Brain microvascular endothelial cell (primary cell): ENCODE measurements around the gene DSE.
"Not testable (repeated sequence)": the region's sequence is repeated elsewhere in the genome, so short reads cannot be mapped to it uniquely, and the experiment has no call there.

ENCODE experiments used
- DNase-seq: peaks from one replicate; pipeline ENCODE4 v3.0.0-alpha.2; 2020
- H3K27ac ChIP-seq: fragments of 250-450 bp; sonication (Bioruptor Pico); 2 replicates; pipeline ENCODE4 v1.5.1; 2020; ENCODE audit warnings: mild to moderate bottlenecking, moderate library complexity
- H3K27me3 ChIP-seq: fragments of 250-450 bp; sonication (Bioruptor Pico); replicated peaks from 2 replicates; pipeline ENCODE4 v1.5.1; 2020; ENCODE audit warnings: mild to moderate bottlenecking
- H3K36me3 ChIP-seq: fragments of 250-450 bp; sonication (Bioruptor Pico); replicated peaks from 2 replicates; pipeline ENCODE4 v1.5.1; 2020; ENCODE audit warnings: mild to moderate bottlenecking
- H3K4me3 ChIP-seq: 2 replicates; pipeline ENCODE4 v1.5.1; 2011; ENCODE audit warnings: low read depth, mild to moderate bottlenecking, control low read depth, low read length, moderate library complexity
- CTCF ChIP-seq: IDR thresholded peaks from 2 replicates; pipeline ENCODE4 v1.5.1; 2011; ENCODE audit warnings: low read depth, mild to moderate bottlenecking, moderate library complexity, low read length, control low read depth, inconsistent platforms; ENCODE audit errors: missing control alignments
- in situ Hi-C: cut with HindIII; loops from 2 replicates; pipeline ENCODE4 v1.10.0; 2017; ENCODE audit warnings: low sequenced_read_pairs, low pct_ligation_motif_present

Gene DSE

GRCh38 chr6:116370760-116371119 is at the start of gene DSE:
Gene DSE (plus strand): TSS chr6:116370947. CDS start chr6:116399251, 28,304 bp downstream.
- in situ Hi-C loops = no loop called here
- Histone ChIP-seq H3K27me3 (no peaks in the 10 kb centered on the region), H3K4me3 (peak within 1 kb of the TSS; percentile 93), H3K36me3 (no peaks in the 10 kb centered on the region), H3K27ac (peak within 1 kb of the TSS; percentile 91)
- TF ChIP-seq CTCF = no peak
- DNase-seq = peak; percentile 72

- in situ Hi-C loops, DNase-seq, H3K36me3 ChIP-seq, H3K27ac ChIP-seq, H3K4me3 ChIP-seq, H3K27me3 ChIP-seq: not testable (repeated sequence)
Observed at GRCh38 chr6:116321933-116322332, 48.8 kb upstream of the DSE start.

GRCh38 chr6:116323863-116324262 is 46.9 kb upstream of the DSE start:
- in situ Hi-C loops = no loop called here
- Histone ChIP-seq H3K27me3 (no peaks in the 10 kb centered on the region), H3K27ac (no peak overlapping the region), H3K36me3 (no peaks in the 10 kb centered on the region), H3K4me3 (no peak overlapping the region)
- TF ChIP-seq CTCF = no peak
- no peak for DNase-seq

- H3K27me3 ChIP-seq, in situ Hi-C loops, H3K4me3 ChIP-seq, H3K27ac ChIP-seq, H3K36me3 ChIP-seq, DNase-seq: not testable (repeated sequence)
Observed at GRCh38 chr6:116325634-116326132, 45.1 kb upstream of the DSE start.

- H3K27ac ChIP-seq = no peak overlapping the region
- no peak for TF ChIP-seq CTCF
- no peak overlapping the region for H3K4me3 ChIP-seq
- no peaks in the 10 kb centered on the region for H3K36me3 ChIP-seq
- H3K27me3 ChIP-seq = no peaks in the 10 kb centered on the region
- no peak for DNase-seq
- in situ Hi-C loops = no loop called here
Observed at GRCh38 chr6:116326181-116326671, 44.5 kb upstream of the DSE start.

GRCh38 chr6:116326996-116327395 is 43.8 kb upstream of the DSE start:
- no peak for TF ChIP-seq CTCF
- in situ Hi-C loops = no loop called here

GRCh38 chr6:116327803-116328527 is 42.8 kb upstream of the DSE start:
- Histone ChIP-seq H3K4me3 (no peak overlapping the region), H3K27me3 (no peaks in the 10 kb centered on the region), H3K36me3 (no peaks in the 10 kb centered on the region), H3K27ac (peak overlapping the region; percentile 55)
- TF ChIP-seq CTCF = no peak
- DNase-seq = peak; percentile 21
- in situ Hi-C loops = no loop called here

More at GRCh38 chr6:116326996-116327395, 43.8 kb upstream of the DSE start:
- H3K27ac ChIP-seq = no peak overlapping the region
- H3K36me3 ChIP-seq = no peaks in the 10 kb centered on the region
- DNase-seq = no peak
- H3K27me3 ChIP-seq = no peaks in the 10 kb centered on the region
- no peak overlapping the region for H3K4me3 ChIP-seq
